ENCODE measurements around the gene PDE6B. TPM values are rescaled to one million over a fixed set of nuclear protein-coding genes. Genes with fewer than 3 reads are reported as not detected.

Gene PDE6B
- total RNA-seq, 2 donors from 2014 or later, result 14.0 to 18.9 TPM

Other genes starting within 250 kb of the PDE6B start
- gene ZNF721, start 126.4 kb upstream of the PDE6B start, total RNA-seq, result 10 to 100 TPM; 45.8 to 46.8 TPM
- gene PIGG, start 126.4 kb upstream of the PDE6B start, total RNA-seq, result 10 to 100 TPM; 64.8 to 80.8 TPM
- not detected for gene TMEM271, start 49.3 kb upstream of the PDE6B start, total RNA-seq
- gene ATP5ME, start 48.7 kb downstream of the PDE6B start, total RNA-seq, result 100 to 1,000 TPM; 108 to 125 TPM
- gene MYL5, start 49.0 kb downstream of the PDE6B start, total RNA-seq, result 10 to 100 TPM; 21.3 TPM
- under 1 TPM; 0.29 to 0.37 TPM for gene SLC49A3, start 63.6 kb downstream of the PDE6B start, total RNA-seq
- gene PCGF3, start 80.3 kb downstream of the PDE6B start, total RNA-seq, result 10 to 100 TPM; 31.5 to 35.5 TPM
- gene CPLX1, start 200.6 kb downstream of the PDE6B start, total RNA-seq, result 1 to 10 TPM; 1.3 to 1.9 TPM

Data from activated T-cell treated with anti-CD3 and anti-CD28 coated beads, Interleukin-2, amount 50 U/mL, for 72 hours (primary cell).